Gastrocnemius medialis (tissue), 4 donors: Measurements from ENCODE around the gene ZNF316. TPM values are rescaled to one million over a fixed set of nuclear protein-coding genes. Genes with fewer than 3 reads are reported as not detected.

Experiments
- ATAC-seq, 2 donors: fragments of 150-250 bp; one replicate each; pipeline ENCODE4 v1.9.1; 2016
- DNase-seq, 2 donors: peaks; one replicate each; pipeline ENCODE4 v3.0.0-alpha.2; 2019
- H3K27ac ChIP-seq, 4 donors: fragments of 200-600 bp; sonication (generic); 1 replicate in 1 of 4; 2 replicates in 3 of 4; pipeline ENCODE4 v1.5.1; 2016 to 2018; ENCODE audit warnings: mild to moderate bottlenecking in 2 of 4, moderate library complexity in 1 of 4
- H3K27me3 ChIP-seq, 3 donors: fragments of 200-600 bp; sonication (generic) in 2 of 3; 1 replicate in 1 of 3; 2 replicates in 2 of 3; pipeline versions ENCODE4 v1.5.1 to v1.6.0; 2016 to 2019; ENCODE audit warnings: mild to moderate bottlenecking in 1 of 3, moderate library complexity in 1 of 3
- H3K36me3 ChIP-seq, 2 donors: fragments of 200-600 bp; sonication (generic) in 1 of 2; one replicate each; pipeline ENCODE4 v1.5.1; 2017 to 2018
- H3K4me1 ChIP-seq, 2 donors: fragments of 200-600 bp; sonication (generic) in 1 of 2; one replicate each; pipeline ENCODE4 v1.5.1; 2016 to 2017; ENCODE audit warnings: mild to moderate bottlenecking in 2 of 2
- H3K4me3 ChIP-seq, 4 donors: fragments of 200-600 bp; sonication (generic) in 3 of 4; 1 replicate in 1 of 4; 2 replicates in 3 of 4; pipeline ENCODE4 v1.5.1; 2016 to 2019; ENCODE audit warnings: mild to moderate bottlenecking in 2 of 4
- H3K9me3 ChIP-seq, 3 donors: fragments of 200-600 bp; sonication (generic) in 2 of 3; 1 replicate in 1 of 3; 2 replicates in 2 of 3; pipeline ENCODE4 v1.5.1; 2016 to 2019
- POLR2A ChIP-seq, 2 donors: fragments of 450-650 bp; IDR thresholded peaks; one replicate each; pipeline ENCODE4 v1.6.1; 2017; ENCODE audit warnings: antibody characterized with exemption in 2 of 2, mild to moderate bottlenecking in 2 of 2, moderate library complexity in 2 of 2
- in situ Hi-C, 4 donors: fragments of 200-750 bp; cut with MboI; loops; one replicate each; pipeline versions ENCODE4 v1.15.0 to v1.8.0; 2017; ENCODE audit warnings: low sequenced_read_pairs in 4 of 4
- intact Hi-C: fragments of 100-400 bp; cut with DNase I; formaldehyde crosslinking; loops from one replicate; pipeline ENCODE4 v1.15.1; 2023; ENCODE audit warnings: low total_unique reads
- total RNA-seq, 4 donors: library from RNA; depleted of rRNA; stranded (reverse); fragments of >200 nt; gene quantifications; one replicate each; pipeline versions ENCODE4 v1.1.0 to v1.2.3, GENCODE V29; 2016
- TF ChIP-seq, protein P1 (sequence below), 5 experiments: fragments of 450-650 bp in 3 of 5; fragments of 200-600 bp in 2 of 5; sonication (generic) in 2 of 5; IDR thresholded peaks in 4 of 5; conservative IDR thresholded peaks in 1 of 5; 1 replicate in 4 of 5; 2 replicates in 1 of 5; pipeline ENCODE4 v1.5.1; 2016 to 2019; ENCODE audit warnings: antibody characterized with exemption in 5 of 5, mild to moderate bottlenecking in 3 of 5, moderate library complexity in 3 of 5

ZNF316 gene
- total RNA-seq, 4 donors from 2014 or later, result 11.4 to 19.1 (median 18.1) TPM

DNA sequence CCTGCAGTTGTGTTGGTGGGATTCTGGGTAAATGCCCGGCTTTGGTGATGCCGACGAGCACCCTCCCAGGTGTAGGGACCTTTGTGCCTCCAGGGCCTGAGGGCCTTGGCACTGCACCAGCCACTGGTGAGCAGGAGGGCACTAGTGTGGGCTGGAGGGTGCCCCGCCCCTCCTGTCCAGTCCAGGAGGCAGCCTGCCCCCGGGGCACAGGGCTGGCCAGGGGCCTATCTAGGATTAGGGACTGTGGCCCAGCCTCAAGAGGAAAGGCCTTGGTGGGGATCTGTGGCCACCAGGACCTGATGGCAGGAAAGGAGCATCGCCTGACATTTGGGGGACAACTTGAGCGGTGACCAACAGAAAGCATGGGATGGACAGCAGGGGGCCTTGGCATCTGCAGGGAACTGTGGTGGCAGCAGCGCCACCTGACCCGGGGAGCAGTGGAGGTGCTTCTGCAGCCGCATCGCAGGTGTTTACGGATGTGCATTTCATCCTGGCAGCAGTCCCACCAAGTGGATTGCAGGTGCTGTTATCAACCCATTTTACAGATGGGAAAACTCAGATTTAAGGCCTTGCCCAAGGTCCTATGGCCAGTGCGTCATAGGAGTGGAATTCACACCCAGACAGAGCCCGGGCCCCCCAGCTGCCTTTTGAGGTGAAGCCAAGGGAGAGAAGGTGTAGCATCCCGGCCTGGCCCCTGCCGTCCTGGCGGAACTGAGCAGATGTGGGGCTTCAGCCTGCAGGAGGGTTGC lies 11.1 kb downstream of the ZNF316 start:
- no peaks in the 10 kb centered on the region for H3K9me3 ChIP-seq

DNA sequence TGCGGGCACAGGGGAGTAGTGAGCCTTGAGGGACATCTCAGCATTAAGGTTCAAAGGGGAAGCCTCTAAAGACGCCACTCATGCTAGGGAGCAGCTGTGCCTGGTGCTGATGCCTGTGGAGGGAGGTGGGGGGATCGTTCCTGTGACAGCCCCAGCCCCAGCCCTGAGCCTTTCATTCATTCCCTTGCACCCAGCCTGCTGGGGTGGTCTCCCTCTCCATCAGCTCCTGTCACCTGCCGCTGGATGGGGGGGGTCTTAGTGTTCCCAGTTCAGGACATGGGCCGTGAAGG lies 11.6 kb downstream of the ZNF316 start:
- no peaks in the 10 kb centered on the region for H3K27me3 ChIP-seq
- DNase-seq (no peak), ATAC-seq (no peak)
- in situ Hi-C loops, result no loop called here
- TF ChIP-seq, protein P1, sequence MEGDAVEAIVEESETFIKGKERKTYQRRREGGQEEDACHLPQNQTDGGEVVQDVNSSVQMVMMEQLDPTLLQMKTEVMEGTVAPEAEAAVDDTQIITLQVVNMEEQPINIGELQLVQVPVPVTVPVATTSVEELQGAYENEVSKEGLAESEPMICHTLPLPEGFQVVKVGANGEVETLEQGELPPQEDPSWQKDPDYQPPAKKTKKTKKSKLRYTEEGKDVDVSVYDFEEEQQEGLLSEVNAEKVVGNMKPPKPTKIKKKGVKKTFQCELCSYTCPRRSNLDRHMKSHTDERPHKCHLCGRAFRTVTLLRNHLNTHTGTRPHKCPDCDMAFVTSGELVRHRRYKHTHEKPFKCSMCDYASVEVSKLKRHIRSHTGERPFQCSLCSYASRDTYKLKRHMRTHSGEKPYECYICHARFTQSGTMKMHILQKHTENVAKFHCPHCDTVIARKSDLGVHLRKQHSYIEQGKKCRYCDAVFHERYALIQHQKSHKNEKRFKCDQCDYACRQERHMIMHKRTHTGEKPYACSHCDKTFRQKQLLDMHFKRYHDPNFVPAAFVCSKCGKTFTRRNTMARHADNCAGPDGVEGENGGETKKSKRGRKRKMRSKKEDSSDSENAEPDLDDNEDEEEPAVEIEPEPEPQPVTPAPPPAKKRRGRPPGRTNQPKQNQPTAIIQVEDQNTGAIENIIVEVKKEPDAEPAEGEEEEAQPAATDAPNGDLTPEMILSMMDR (IDR thresholded peaks at IDR 0.05 in 4 of 5, conservative IDR thresholded peaks at IDR 0.05 in 1 of 5), result no peak
- no peak for TF ChIP-seq POLR2A (IDR thresholded peaks at IDR 0.05)
- H3K27ac ChIP-seq, result no peak overlapping the region
- no peaks in the 10 kb centered on the region for H3K4me1 ChIP-seq
- intact Hi-C loops, result no loop called here
- peaks cover 0 to 46% of the 10 kb centered on the region in 2 donors for H3K36me3 ChIP-seq
- H3K4me3 ChIP-seq, result no peak overlapping the region
- H3K9me3 ChIP-seq, result no peaks in the 10 kb centered on the region

More for the DNA sequence above, 11.1 kb downstream of the ZNF316 start:
- H3K4me1 ChIP-seq, result no peaks in the 10 kb centered on the region
- H3K27ac ChIP-seq, result no peak overlapping the region
- H3K36me3 ChIP-seq, result peaks cover 0 to 51% of the 10 kb centered on the region in 2 donors
- TF ChIP-seq, protein P1 (IDR thresholded peaks at IDR 0.05 in 4 of 5, conservative IDR thresholded peaks at IDR 0.05 in 1 of 5), result no peak
- TF ChIP-seq POLR2A (IDR thresholded peaks at IDR 0.05), result no peak
- in situ Hi-C loops, result no loop called here
- DNase-seq, result no peak
- H3K27me3 ChIP-seq, result no peaks in the 10 kb centered on the region
- ATAC-seq, result no peak
- H3K4me3 ChIP-seq, result no peak overlapping the region
- intact Hi-C loops, result no loop called here

DNA sequence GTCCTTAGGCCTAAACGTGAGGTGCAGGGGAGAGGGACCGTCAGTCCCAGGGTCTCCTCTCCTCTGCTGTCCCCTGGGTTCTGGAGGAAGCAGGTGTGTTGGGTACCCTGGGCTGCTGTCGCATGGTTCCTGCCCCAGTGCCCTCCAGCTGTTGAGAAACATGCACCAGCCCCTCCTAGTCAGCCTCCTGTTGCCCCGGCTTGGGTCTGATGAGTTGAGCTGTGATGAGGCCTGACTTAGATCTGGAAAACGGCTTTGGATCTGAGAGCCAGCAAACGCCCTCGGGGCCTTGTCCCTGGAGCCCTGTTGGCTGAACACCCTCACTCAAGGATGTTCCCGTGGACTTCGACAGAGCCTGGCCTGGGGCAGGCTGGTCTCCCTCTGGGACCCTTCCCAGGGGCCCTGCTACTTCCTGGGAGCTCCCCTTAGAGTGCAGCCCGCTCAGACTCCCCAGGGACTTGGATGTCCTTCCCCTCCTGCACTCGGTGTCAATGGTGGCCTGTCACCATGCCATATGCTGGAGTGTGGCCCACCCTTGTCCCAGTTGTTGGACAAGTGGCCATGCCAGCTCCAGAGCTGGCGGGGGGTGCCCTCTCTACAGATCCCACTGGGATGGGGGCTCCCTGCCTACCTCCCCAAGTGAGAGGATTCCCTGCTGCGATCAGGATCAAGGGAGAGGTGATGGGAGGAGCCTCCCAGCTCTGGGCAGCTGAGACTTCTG lies 12.3 kb downstream of the ZNF316 start:
- peaks cover 0 to 39% of the 10 kb centered on the region in 2 donors for H3K36me3 ChIP-seq
- H3K4me3 ChIP-seq, result no peak overlapping the region
- ATAC-seq, result no peak
- intact Hi-C loops, result no loop called here
- no peaks in the 10 kb centered on the region for H3K4me1 ChIP-seq
- no peak overlapping the region for H3K27ac ChIP-seq
- H3K9me3 ChIP-seq, result no peaks in the 10 kb centered on the region
- TF ChIP-seq, protein P1 (IDR thresholded peaks at IDR 0.05 in 4 of 5, conservative IDR thresholded peaks at IDR 0.05 in 1 of 5), result no peak
- TF ChIP-seq POLR2A (IDR thresholded peaks at IDR 0.05), result no peak
- no peak for DNase-seq
- in situ Hi-C loops, result no loop called here
- no peaks in the 10 kb centered on the region for H3K27me3 ChIP-seq

DNA sequence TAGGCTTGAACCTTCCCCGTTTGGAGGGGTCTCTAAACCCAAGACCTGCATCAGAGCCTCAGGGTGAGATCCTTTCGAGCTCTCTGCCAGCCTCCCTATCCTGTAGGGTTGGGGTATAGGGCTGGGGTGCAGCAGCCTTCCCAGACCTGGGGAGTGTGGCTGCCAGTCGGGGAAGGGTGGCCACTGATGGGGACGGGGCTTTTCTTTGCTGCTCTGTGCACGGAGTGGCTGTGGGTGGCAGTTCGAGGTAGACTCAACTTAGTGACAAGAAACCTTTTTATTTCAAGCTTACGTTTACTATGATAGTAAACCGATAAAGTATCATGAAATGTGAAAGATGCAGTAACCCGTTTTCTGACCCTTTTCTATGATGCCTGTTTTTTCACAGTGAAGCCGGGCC lies 13.0 kb downstream of the ZNF316 start:
- TF ChIP-seq, protein P1 (IDR thresholded peaks at IDR 0.05 in 4 of 5, conservative IDR thresholded peaks at IDR 0.05 in 1 of 5), result no peak
- TF ChIP-seq POLR2A (IDR thresholded peaks at IDR 0.05), result no peak
- Histone ChIP-seq H3K9me3 (no peaks in the 10 kb centered on the region), H3K4me3 (no peak overlapping the region), H3K27ac (no peak overlapping the region), H3K27me3 (no peaks in the 10 kb centered on the region), H3K36me3 (peaks cover 0 to 38% of the 10 kb centered on the region in 2 donors), H3K4me1 (no peaks in the 10 kb centered on the region)
- DNase-seq, result no peak
- in situ Hi-C loops, result no loop called here
- intact Hi-C loops, result no loop called here
- no peak for ATAC-seq
